Naive thymus-derived CD4-positive, alpha-beta T cell (primary cell): ENCODE measurements around the gene ARRDC1. TPM values are rescaled to one million over a fixed set of nuclear protein-coding genes. Genes with fewer than 3 reads are reported as not detected.

Experiments used
- ATAC-seq: fragments of 150-1000 bp; cut with Tn5 transposase; 2 replicates; pipeline ENCODE4 v1.10.0; 2021; ENCODE audit warnings: mild to moderate bottlenecking, moderate library complexity
- CTCF ChIA-PET: fragments of 350-600 bp; sonication (Branson Sonifier 250); formaldehyde crosslinking; loops from one replicate; lab custom pipeline; 2021; ENCODE audit warnings: antibody characterized with exemption; lab: Charles Lee
- POLR2A ChIA-PET: fragments of 350-600 bp; sonication (Branson Sonifier 250); formaldehyde crosslinking; loops from one replicate; lab custom pipeline; 2021; ENCODE audit warnings: antibody characterized with exemption, inconsistent platforms; lab: Charles Lee
- DNase-seq, 9 donors: peaks; one replicate each; pipeline versions ENCODE4 v3.0.0 to v3.0.0-alpha.2; 2020 to 2022; ENCODE audit warnings: mixed read lengths in 1 of 9
- H3K27ac ChIP-seq: one replicate; pipeline ENCODE4 v1.7.0; 2013; ENCODE audit warnings: mild to moderate bottlenecking, low read depth, low read length, moderate library complexity
- H3K27me3 ChIP-seq, 2 donors: one replicate each; pipeline ENCODE4 v1.7.0; 2013; ENCODE audit warnings: low read length in 2 of 2, mild to moderate bottlenecking in 2 of 2, moderate library complexity in 2 of 2; ENCODE audit not compliant: control insufficient read depth in 2 of 2, insufficient read depth in 2 of 2
- H3K36me3 ChIP-seq, 3 experiments: 1 replicate in 2 of 3; 2 replicates in 1 of 3; pipeline ENCODE4 v1.7.0; 2013; ENCODE audit warnings: low read length in 3 of 3, mild to moderate bottlenecking in 3 of 3, moderate library complexity in 1 of 3; ENCODE audit not compliant: insufficient read depth in 3 of 3, control insufficient read depth in 2 of 3
- H3K4me1 ChIP-seq, 2 donors: one replicate each; pipeline ENCODE4 v1.7.0; 2013; ENCODE audit warnings: low read length in 2 of 2, mild to moderate bottlenecking in 2 of 2, moderate library complexity in 1 of 2; ENCODE audit not compliant: control insufficient read depth in 2 of 2, insufficient read depth in 2 of 2
- H3K4me3 ChIP-seq: 2 replicates; pipeline ENCODE4 v1.7.0; 2013; ENCODE audit warnings: mild to moderate bottlenecking, low read length
- H3K9me3 ChIP-seq, 3 experiments: 1 replicate in 2 of 3; 2 replicates in 1 of 3; pipeline ENCODE4 v1.7.0; 2013; ENCODE audit warnings: low read length in 3 of 3; ENCODE audit not compliant: control insufficient read depth in 2 of 3
- H3K27ac Mint-ChIP-seq, 9 donors: one replicate each; pipeline ENCODE4 v1.8.0; 2020 to 2022; ENCODE audit warnings: mixed read lengths in 9 of 9, mild to moderate bottlenecking in 8 of 9, moderate library complexity in 5 of 9, inconsistent platforms in 2 of 9
- H3K27me3 Mint-ChIP-seq, 5 donors: one replicate each; pipeline ENCODE4 v1.8.0; 2021 to 2022; ENCODE audit warnings: mixed read lengths in 5 of 5, mild to moderate bottlenecking in 1 of 5
- H3K36me3 Mint-ChIP-seq, 5 donors: one replicate each; pipeline ENCODE4 v1.8.0; 2020 to 2022; ENCODE audit warnings: mixed read lengths in 5 of 5, mild to moderate bottlenecking in 3 of 5, inconsistent platforms in 1 of 5
- H3K4me1 Mint-ChIP-seq, 7 donors: one replicate each; pipeline ENCODE4 v1.8.0; 2020 to 2022; ENCODE audit warnings: mixed read lengths in 7 of 7, mild to moderate bottlenecking in 3 of 7, inconsistent platforms in 1 of 7
- H3K4me3 Mint-ChIP-seq, 10 donors: one replicate each; pipeline ENCODE4 v1.8.0; 2020 to 2022; ENCODE audit warnings: mild to moderate bottlenecking in 10 of 10, mixed read lengths in 10 of 10, moderate library complexity in 6 of 10, inconsistent platforms in 2 of 10
- H3K9me3 Mint-ChIP-seq, 11 donors: one replicate each; pipeline ENCODE4 v1.8.0; 2020 to 2022; ENCODE audit warnings: mixed read lengths in 11 of 11, mild to moderate bottlenecking in 4 of 11, inconsistent platforms in 1 of 11, moderate library complexity in 1 of 11
- intact Hi-C, 2 donors: fragments of 100-400 bp; cut with micrococcal nuclease; formaldehyde crosslinking; loops; one replicate each; pipeline ENCODE4 v1.15.1; 2023
- polyA plus RNA-seq, 2 donors: library from polyadenylated mRNA; unstranded; fragments of 300-500 nt; fragmentation: Illumina TruSeq; gene quantifications; one replicate each; pipeline ENCODE4 v1.2.3, GENCODE V29; 2021
- total RNA-seq, 6 experiments: library from RNA in 5 of 6; stranded (reverse) in 5 of 6; gene quantifications; 1 replicate in 5 of 6; 2 replicates in 1 of 6; pipeline ENCODE4 v1.2.3 and lab custom pipeline; 2021 to 2026

Gene ARRDC1
- total and polyA plus RNA-seq, 7 experiments from 2014 or later, result 35.2 to 126 (median 77.1) TPM

DNA sequence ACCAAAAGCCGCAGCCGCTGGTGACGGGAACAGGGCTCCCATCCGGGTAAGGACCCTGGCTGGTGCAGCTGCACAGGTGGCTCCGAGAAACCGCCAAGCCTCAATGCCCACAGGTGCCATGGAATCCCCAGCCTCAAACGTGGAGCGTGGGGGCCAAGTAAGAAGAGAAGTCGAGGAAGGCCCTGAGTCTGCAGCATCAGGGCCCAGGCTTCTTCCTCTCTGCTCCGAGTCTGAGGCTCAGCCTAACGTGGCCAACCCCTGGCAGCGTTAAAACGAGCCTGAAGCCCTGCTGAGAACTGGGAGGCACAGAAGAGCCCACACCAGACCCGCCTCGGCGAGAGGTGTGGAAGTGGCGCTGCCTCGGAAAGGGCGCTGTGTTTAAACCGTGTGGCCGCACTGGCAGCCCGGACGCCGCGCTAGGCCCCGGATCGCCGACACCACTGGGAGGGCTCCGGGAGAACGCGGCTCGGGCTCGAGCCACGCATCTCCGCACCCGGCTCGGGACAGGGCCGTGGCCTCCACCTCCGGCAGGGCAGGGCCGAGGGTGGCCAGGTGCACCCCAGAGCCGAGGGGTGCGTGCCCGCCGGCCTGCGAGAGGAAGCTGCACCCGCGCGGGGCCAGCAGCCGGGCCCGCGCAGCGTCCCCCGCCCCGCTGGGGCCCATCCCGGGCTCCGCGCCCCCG is 15.9 kb upstream of the ARRDC1 start:
- peak overlapping the region; percentile 60 for H3K27ac ChIP-seq
- POLR2A ChIA-PET, result interaction anchor here (1.0 kb wide), 1 partner anchor 9 kb away, joined by 4 read pairs; no protein-coding TSS in a partner anchor
- peak overlapping the region; percentile 30 for H3K4me3 ChIP-seq
- Mint-ChIP-seq H3K9me3 (no peaks in the 10 kb centered on the region), H3K36me3 (peaks cover 0 to 22% (median 8%) of the 10 kb centered on the region in 5 donors), H3K4me1 (peaks cover 7 to 27% (median 16%) of the 10 kb centered on the region in 7 donors), H3K27ac (peak overlapping the region in 4 of 9 donors; percentile 26 to 88 (median 66)), H3K4me3 (peak overlapping the region; percentile 70 to 91 (median 86)), H3K27me3 (no peaks in the 10 kb centered on the region)
- peaks cover 0 to 12% of the 10 kb centered on the region in 2 donors for H3K4me1 ChIP-seq
- H3K27me3 ChIP-seq, result no peaks in the 10 kb centered on the region
- CTCF ChIA-PET, result no interaction called here
- no peaks in the 10 kb centered on the region for H3K9me3 ChIP-seq
- intact Hi-C loops, result loop anchor here (1.0 to 5.0 kb wide), 6 partner anchors 10 to 348 kb away; partner anchors contain the start of genes ARRDC1 (in 2 of the 2), MRPL41 (in 2 of the 2), NSMF (in 1 of the 2) and TUBB4B (in 1 of the 2)
- H3K36me3 ChIP-seq, result peaks cover 0 to 36% (median 0%) of the 10 kb centered on the region in 3 experiments
- DNase-seq (peak in 1 of 9 donors; percentile 15), ATAC-seq (peak; percentile 2)

DNA sequence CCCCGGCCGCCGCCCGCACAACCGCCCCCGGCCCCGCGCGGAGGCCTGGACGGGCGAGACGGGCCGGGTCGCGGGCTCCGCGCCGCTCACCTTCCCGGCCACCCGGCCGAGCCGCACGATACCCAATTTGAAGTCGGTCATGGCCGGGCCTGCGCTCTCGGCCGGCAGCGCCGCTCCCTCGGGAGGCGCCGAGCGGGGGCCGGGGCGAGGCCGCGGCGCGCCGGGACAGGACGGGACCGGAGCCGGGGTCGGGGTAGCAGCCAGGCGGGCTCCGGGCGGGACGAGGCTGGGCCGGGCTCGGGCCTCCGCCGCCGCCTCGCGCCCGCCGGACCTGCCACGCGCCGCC is 15.4 kb upstream of the ARRDC1 start:
- POLR2A ChIA-PET, result interaction anchor here (1.6 kb wide), 1 partner anchor 29 kb away, joined by 8 read pairs; the partner anchor contains the start of gene EHMT1
- Mint-ChIP-seq H3K9me3 (no peaks in the 10 kb centered on the region), H3K36me3 (peaks cover 0 to 22% (median 8%) of the 10 kb centered on the region in 5 donors), H3K27ac (no peak overlapping the region), H3K4me1 (peaks cover 7 to 27% (median 16%) of the 10 kb centered on the region in 7 donors), H3K27me3 (no peaks in the 10 kb centered on the region), H3K4me3 (peak overlapping the region in 3 of 10 donors; percentile 88 to 91 (median 89))
- CTCF ChIA-PET, result no interaction called here
- Histone ChIP-seq H3K36me3 (peaks cover 0 to 34% (median 0%) of the 10 kb centered on the region in 3 experiments), H3K9me3 (no peaks in the 10 kb centered on the region), H3K4me1 (peaks cover 0 to 12% of the 10 kb centered on the region in 2 donors), H3K27ac (no peak overlapping the region), H3K27me3 (no peaks in the 10 kb centered on the region), H3K4me3 (no peak overlapping the region)
- no peak for ATAC-seq
- intact Hi-C loops, result loop anchor here (1.0 to 5.0 kb wide), 6 partner anchors 11 to 349 kb away; partner anchors contain the start of genes ARRDC1 (in 2 of the 2), MRPL41 (in 2 of the 2), NSMF (in 1 of the 2) and TUBB4B (in 1 of the 2)
- no peak for DNase-seq

DNA sequence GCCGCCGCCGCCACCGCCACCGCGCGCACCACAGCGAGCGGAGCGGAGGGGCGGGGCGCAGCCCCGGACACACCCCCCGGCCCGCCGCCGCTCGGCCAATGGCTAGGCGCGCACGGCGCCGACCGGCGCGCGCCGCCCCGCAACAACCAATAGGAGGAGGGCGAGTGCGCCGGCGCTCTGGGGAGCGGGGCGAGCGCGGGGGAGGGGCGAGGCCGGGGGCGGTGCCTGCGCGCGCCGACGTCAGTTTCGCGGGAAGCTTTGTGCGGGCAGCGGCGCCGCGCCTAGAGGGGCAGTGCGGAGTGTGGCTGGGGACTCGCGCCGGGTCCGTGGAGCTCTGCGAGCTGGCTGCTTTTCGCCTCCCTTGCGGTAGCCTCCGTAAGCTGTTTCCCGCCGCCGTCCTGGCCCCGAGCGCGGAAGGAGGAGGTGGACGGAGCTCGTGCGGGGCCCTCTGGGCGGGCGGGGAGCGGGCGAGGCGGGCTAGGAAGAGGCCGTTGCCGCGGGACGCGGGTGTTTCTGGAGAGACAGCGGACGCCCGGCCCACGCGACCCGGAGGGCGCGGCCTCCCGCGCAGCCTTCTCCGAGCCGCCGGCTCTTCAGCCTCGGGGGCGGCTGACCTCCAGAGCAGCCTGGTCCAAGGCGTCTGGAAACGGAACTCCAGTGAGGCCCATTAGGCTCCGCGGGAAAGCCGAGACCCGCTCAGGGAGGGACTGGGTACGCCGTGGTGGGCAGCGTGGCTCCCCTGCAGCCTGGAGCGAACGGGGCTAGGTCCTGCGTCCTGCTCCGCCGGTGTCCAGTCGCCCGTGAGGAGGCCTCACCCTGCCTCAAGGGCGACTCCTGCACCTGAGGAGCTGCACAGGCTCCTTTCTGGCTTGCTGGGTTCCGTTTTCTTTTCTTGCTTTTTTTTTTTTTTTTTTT is 14.8 kb upstream of the ARRDC1 start, which contains the start of gene ZMYND19:
ZMYND19 (minus strand) TSS at position 44 of the 915 bp plus-strand sequence. CDS start 249 bp downstream, outside the sequence.
- H3K27ac Mint-ChIP-seq, result peak within 1 kb of the TSS in 8 of 9 donors; percentile 69 to 95 (median 90)
- H3K9me3 Mint-ChIP-seq, result no peaks in the 10 kb centered on the region
- POLR2A ChIA-PET, result interaction anchor here (1.6 kb wide), 1 partner anchor 28 kb away, joined by 8 read pairs; the partner anchor contains the start of gene EHMT1
- intact Hi-C loops, result loop anchor here (1.0 to 5.0 kb wide), 6 partner anchors 11 to 349 kb away; partner anchors contain the start of genes ARRDC1 (in 2 of the 2), MRPL41 (in 2 of the 2), NSMF (in 1 of the 2) and TUBB4B (in 1 of the 2)
- Histone ChIP-seq H3K4me1 (peaks cover 0 to 12% of the 10 kb centered on the region in 2 donors), H3K9me3 (no peaks in the 10 kb centered on the region), H3K27me3 (no peaks in the 10 kb centered on the region), H3K36me3 (peaks cover 0 to 29% (median 0%) of the 10 kb centered on the region in 3 experiments), H3K4me3 (peak within 1 kb of the TSS; percentile 64), H3K27ac (peak within 1 kb of the TSS; percentile 71)
- DNase-seq, result peak; percentile 84 to 97 (median 92)
- peaks cover 0 to 22% (median 8%) of the 10 kb centered on the region in 5 donors for H3K36me3 Mint-ChIP-seq
- CTCF ChIA-PET, result interaction anchor here (0.6 kb wide), 1 partner anchor 32 kb away, joined by 3 read pairs; no protein-coding TSS in a partner anchor
- no peaks in the 10 kb centered on the region for H3K27me3 Mint-ChIP-seq
- H3K4me3 Mint-ChIP-seq, result peak within 1 kb of the TSS; percentile 88 to 96 (median 94)
- ATAC-seq, result peak; percentile 99
- H3K4me1 Mint-ChIP-seq, result peaks cover 7 to 27% (median 16%) of the 10 kb centered on the region in 7 donors

DNA sequence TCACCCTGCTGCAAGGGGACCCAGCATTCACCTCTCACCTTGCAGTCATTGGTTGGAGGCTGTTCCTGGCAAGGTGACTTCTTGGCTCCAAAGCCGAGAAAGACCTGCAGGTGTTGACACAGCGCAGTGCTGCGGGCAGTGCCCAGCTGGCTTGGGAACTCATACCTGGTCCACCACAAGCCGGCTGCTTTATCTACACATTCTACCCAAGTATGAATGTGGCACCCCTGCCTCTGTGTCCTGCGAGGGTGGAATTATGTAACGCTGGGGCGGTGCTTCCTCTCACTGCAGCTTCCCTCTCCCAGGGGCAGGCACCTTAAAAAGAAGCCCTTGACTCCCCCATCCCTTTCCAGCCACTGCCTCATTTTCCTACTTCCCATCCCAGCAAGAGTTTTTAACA is 12.7 kb upstream of the ARRDC1 start:
- no peak overlapping the region for H3K27ac ChIP-seq
- peaks cover 0 to 9% (median 0%) of the 10 kb centered on the region in 3 experiments for H3K36me3 ChIP-seq
- peaks cover 6 to 20% (median 14%) of the 10 kb centered on the region in 7 donors for H3K4me1 Mint-ChIP-seq
- H3K27me3 Mint-ChIP-seq, result no peaks in the 10 kb centered on the region
- no peaks in the 10 kb centered on the region for H3K27me3 ChIP-seq
- no peak overlapping the region for H3K27ac Mint-ChIP-seq
- ATAC-seq, result no peak
- intact Hi-C loops, result loop anchor here in 1 of 2 donors (5.0 kb wide), 1 partner anchor 135 kb away; the partner anchor contains the start of gene NSMF
- H3K9me3 Mint-ChIP-seq, result no peaks in the 10 kb centered on the region
- peaks cover 0 to 12% of the 10 kb centered on the region in 2 donors for H3K4me1 ChIP-seq
- ChIA-PET POLR2A (no interaction called here), CTCF (no interaction called here)
- H3K9me3 ChIP-seq, result no peaks in the 10 kb centered on the region
- no peak overlapping the region for H3K4me3 ChIP-seq
- DNase-seq, result no peak
- peaks cover 0 to 6% (median 4%) of the 10 kb centered on the region in 5 donors for H3K36me3 Mint-ChIP-seq
- peak overlapping the region in 9 of 10 donors; percentile 5 to 54 (median 30) for H3K4me3 Mint-ChIP-seq

DNA sequence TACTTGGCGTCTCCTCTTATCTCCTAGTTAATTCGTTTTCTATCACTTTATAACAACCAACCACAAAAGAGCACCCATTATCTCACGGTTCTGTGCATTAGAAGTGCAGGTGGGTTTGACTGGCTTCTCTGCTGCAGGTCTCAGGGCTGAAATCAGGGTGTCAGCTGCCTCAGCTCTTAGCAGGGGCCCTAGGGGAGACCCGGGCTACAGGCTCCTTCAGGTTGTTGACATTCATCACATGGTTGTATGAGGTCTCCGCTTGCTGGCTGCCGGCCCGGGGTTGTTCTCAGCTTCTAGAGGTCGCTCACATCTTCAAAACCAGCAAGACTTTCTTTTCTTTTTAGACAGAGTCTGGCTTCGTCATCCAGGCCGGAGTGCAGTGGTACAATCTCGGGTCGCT is 12.3 kb upstream of the ARRDC1 start:
- CTCF ChIA-PET, result no interaction called here

More for the DNA sequence above, 12.3 kb upstream of the ARRDC1 start:
- intact Hi-C loops, result loop anchor here in 1 of 2 donors (5.0 kb wide), 1 partner anchor 136 kb away; the partner anchor contains the start of gene NSMF
- Mint-ChIP-seq H3K27me3 (no peaks in the 10 kb centered on the region), H3K4me1 (peaks cover 4 to 16% (median 13%) of the 10 kb centered on the region in 7 donors), H3K4me3 (peak overlapping the region in 9 of 10 donors; percentile 5 to 54 (median 30)), H3K36me3 (peaks cover 0 to 3% (median under 1%) of the 10 kb centered on the region in 5 donors), H3K27ac (no peak overlapping the region), H3K9me3 (no peaks in the 10 kb centered on the region)
- H3K4me1 ChIP-seq, result peaks cover 0 to 12% of the 10 kb centered on the region in 2 donors
- no peaks in the 10 kb centered on the region for H3K9me3 ChIP-seq
- no peak for DNase-seq
- no peak overlapping the region for H3K4me3 ChIP-seq
- POLR2A ChIA-PET, result interaction anchor here (0.6 to 0.7 kb wide), 2 partner anchors 34 to 41 kb away, joined by 3 read pairs; no protein-coding TSS in a partner anchor
- H3K27ac ChIP-seq, result no peak overlapping the region
- peaks cover 0 to 4% (median 0%) of the 10 kb centered on the region in 3 experiments for H3K36me3 ChIP-seq
- ATAC-seq, result no peak
- no peaks in the 10 kb centered on the region for H3K27me3 ChIP-seq
